Cardiac fibroblast (primary cell): ENCODE data around the gene TRNAU1AP.
A peak's percentile ranks its signal among the peaks of the same experiment; 100 is the strongest.

Experiments used
- DNase-seq, 2 donors: peaks; one replicate each; pipeline versions ENCODE4 v3.0.0 to v3.0.0-alpha.2; 2010; ENCODE audit warnings: low read depth in 2 of 2
- H3K4me3 ChIP-seq, 2 donors: replicated peaks in 1 of 2; 1 replicate in 1 of 2; 2 replicates in 1 of 2; pipeline ENCODE4 v1.5.1; 2011; ENCODE audit warnings: low read depth in 2 of 2, low read length in 2 of 2, mild to moderate bottlenecking in 2 of 2, moderate library complexity in 1 of 2
- CTCF ChIP-seq: IDR thresholded peaks from one replicate; pipeline ENCODE4 v1.5.1; 2011; ENCODE audit warnings: low read depth, mild to moderate bottlenecking, low read length, inconsistent platforms

Gene TRNAU1AP

GRCh38 chr1:28552758-28553663 is at the start of gene TRNAU1AP:
Gene TRNAU1AP (plus strand): TSS chr1:28553085. CDS start chr1:28553111, 26 bp downstream.
- no peak for TF ChIP-seq CTCF
- peak; percentile 96 to 98 for DNase-seq
- peak within 1 kb of the TSS; percentile 95 for H3K4me3 ChIP-seq

GRCh38 chr1:28503117-28503516 is 49.8 kb upstream of the TRNAU1AP start:
- TF ChIP-seq CTCF, result no peak
- no peak for DNase-seq
- H3K4me3 ChIP-seq, result no peak overlapping the region

- DNase-seq, result peak; percentile 99 to 100
- H3K4me3 ChIP-seq, result peak within 1 kb of the TSS; percentile 71 to 84
- no peak for TF ChIP-seq CTCF
Measured at GRCh38 chr1:28505406-28506187, 47.3 kb upstream of the TRNAU1AP start, which contains the start of gene RCC1. Gene RCC1 (plus strand): TSS chr1:28506043. CDS start chr1:28529867, 23,824 bp downstream.

- no peak for TF ChIP-seq CTCF
- no peak for DNase-seq
- H3K4me3 ChIP-seq, result peak overlapping the region; percentile 71 to 84
Measured at GRCh38 chr1:28506907-28507246, 46.0 kb upstream of the TRNAU1AP start.

GRCh38 chr1:28507247-28507645 is 45.6 kb upstream of the TRNAU1AP start:
- DNase-seq, result peak; percentile 32 to 39

More at GRCh38 chr1:28507247-28507645, 45.6 kb upstream of the TRNAU1AP start:
- H3K4me3 ChIP-seq, result peak overlapping the region; percentile 71 to 84
- TF ChIP-seq CTCF, result no peak
